A549 (cell line): ENCODE measurements around the gene ZNF683. TPM values are rescaled to one million over a fixed set of nuclear protein-coding genes. Genes with fewer than 3 reads are reported as not detected.
A peak's percentile ranks its signal among the peaks of the same experiment; 100 is the strongest.

ENCODE experiments used
- ATAC-seq, 2 experiments: fragments of 200-7000 bp in 1 of 2; fragments of >200 bp in 1 of 2; cut with Nextera tagmentation in 1 of 2; cut with Tn5 transposase in 1 of 2; 3 replicates each; pipeline versions ENCODE4 v1.8.0 to v1.9.1; 2018 to 2020; ENCODE audit warnings: mild to moderate bottlenecking in 1 of 2, moderate library complexity in 1 of 2
- CTCF ChIA-PET: fragments of 300-600 bp; sonication (Branson Sonifier 250); formaldehyde crosslinking; extraction: SDS; loops from one replicate; lab custom pipeline; 2021; ENCODE audit warnings: antibody characterized with exemption, inconsistent platforms; lab: Yijun Ruan, JAX
- POLR2A ChIA-PET: fragments of 350-600 bp; formaldehyde crosslinking; extraction: SDS; loops from one replicate; lab custom pipeline; 2021; ENCODE audit warnings: antibody characterized with exemption, inconsistent platforms; lab: Yijun Ruan, JAX
- DNase-seq, 2 experiments: peaks; one replicate each; pipeline versions ENCODE4 v3.0.0 to v3.0.0-alpha.2; 2011 to 2016; ENCODE audit warnings: low read depth in 1 of 2, low spot score in 1 of 2
- FAIRE-seq: peaks from 2 replicates; lab custom pipeline; 2011; peaks lifted over from hg19 to GRCh38; lab: Jason Lieb, UNC
- H3K27ac ChIP-seq, 2 experiments: fragments of >200 bp; sonication (Bioruptor Twin); formaldehyde crosslinking; 3 replicates each; pipeline ENCODE4 v1.5.1; 2016 to 2017
- H3K4me1 ChIP-seq: fragments of >200 bp; sonication (Bioruptor Twin); formaldehyde crosslinking; 3 replicates; pipeline ENCODE4 v1.6.1; 2016
- H3K4me2 ChIP-seq: fragments of >200 bp; sonication (Bioruptor Twin); formaldehyde crosslinking; 3 replicates; pipeline ENCODE4 v1.6.1; 2016
- H3K4me3 ChIP-seq: fragments of >200 bp; sonication (Bioruptor Twin); formaldehyde crosslinking; 3 replicates; pipeline ENCODE4 v1.5.1; 2016
- H3K9me3 ChIP-seq: fragments of >200 bp; sonication (Bioruptor Twin); formaldehyde crosslinking; 3 replicates; pipeline ENCODE4 v1.6.1; 2016
- BHLHE40 ChIP-seq: IDR thresholded peaks from 2 replicates; pipeline ENCODE4 v1.6.1; 2012; ENCODE audit warnings: low read depth, low read length, inconsistent platforms
- CBX2 ChIP-seq: fragments of 200-600 bp; sonication (generic); IDR thresholded peaks from 2 replicates; pipeline ENCODE4 v1.6.1; 2016; ENCODE audit warnings: low read depth, mild to moderate bottlenecking, borderline replicate concordance
- CBX8 ChIP-seq: fragments of 200-600 bp; sonication (generic); IDR thresholded peaks from 2 replicates; pipeline ENCODE4 v1.6.1; 2016
- CHD4 ChIP-seq: fragments of 200-600 bp; sonication (generic); IDR thresholded peaks from 2 replicates; pipeline ENCODE4 v1.6.1; 2016; ENCODE audit warnings: antibody characterized with exemption, mild to moderate bottlenecking, borderline replicate concordance
- EHMT2 ChIP-seq: fragments of 200-600 bp; sonication (generic); IDR thresholded peaks from 2 replicates; pipeline ENCODE4 v1.6.1; 2016; ENCODE audit warnings: antibody characterized with exemption, low read depth, mild to moderate bottlenecking, moderate library complexity
- ESRRA ChIP-seq: fragments of 150-350 bp; IDR thresholded peaks from 2 replicates; pipeline ENCODE4 v1.6.1; 2014; ENCODE audit warnings: mild to moderate bottlenecking, low read length, borderline replicate concordance
- FOSL2 ChIP-seq, 2 experiments: fragments of 450-650 bp in 1 of 2; fragments of >200 bp in 1 of 2; sonication (Bioruptor Twin) in 1 of 2; formaldehyde crosslinking; IDR thresholded peaks; 2 replicates each; pipeline versions ENCODE4 v1.5.0 to v1.6.1; 2016 to 2020; ENCODE audit warnings: mild to moderate bottlenecking in 1 of 2, moderate library complexity in 1 of 2
- GATA3 ChIP-seq: IDR thresholded peaks from 2 replicates; pipeline ENCODE4 v1.6.1; 2012; ENCODE audit warnings: borderline replicate concordance
- HES2 ChIP-seq: fragments of >200 bp; sonication (Bioruptor Twin); formaldehyde crosslinking; IDR thresholded peaks from 2 replicates; pipeline ENCODE4 v1.6.1; 2016
- HOXB5 ChIP-seq: fragments of 250-450 bp; sonication (Bioruptor Pico); IDR thresholded peaks from 2 replicates; pipeline ENCODE4 v1.5.0; 2020; ENCODE audit warnings: mild to moderate bottlenecking, moderate library complexity
- JUN ChIP-seq, 2 experiments: fragments of >200 bp; sonication (Bioruptor Twin); formaldehyde crosslinking; IDR thresholded peaks; 2 replicates in 1 of 2; 3 replicates in 1 of 2; pipeline ENCODE4 v1.6.1; 2016 to 2017
- JUNB ChIP-seq: fragments of >200 bp; sonication (Bioruptor Twin); formaldehyde crosslinking; IDR thresholded peaks from 2 replicates; pipeline ENCODE4 v1.6.1; 2016
- KDM5A ChIP-seq: fragments of 200-600 bp; sonication (generic); IDR thresholded peaks from 2 replicates; pipeline ENCODE4 v1.6.1; 2016; ENCODE audit warnings: antibody characterized with exemption, mild to moderate bottlenecking
- RNF2 ChIP-seq: fragments of 200-600 bp; sonication (generic); IDR thresholded peaks from 2 replicates; pipeline ENCODE4 v1.6.1; 2016; ENCODE audit warnings: low read depth, mild to moderate bottlenecking, antibody characterized with exemption, moderate library complexity, borderline replicate concordance
- TFCP2L1 ChIP-seq: fragments of 250-450 bp; sonication (Bioruptor Pico); IDR thresholded peaks from 2 replicates; pipeline ENCODE4 v1.5.0; 2021; ENCODE audit warnings: mild to moderate bottlenecking
- ZC3H11A ChIP-seq: fragments of 450-650 bp; IDR thresholded peaks from 2 replicates; pipeline ENCODE4 v1.6.1; 2014; ENCODE audit warnings: antibody characterized with exemption, mild to moderate bottlenecking
- ZFP36 ChIP-seq: fragments of 450-650 bp; IDR thresholded peaks from 2 replicates; pipeline ENCODE4 v1.6.1; 2014; ENCODE audit warnings: borderline replicate concordance; ENCODE audit not compliant: partially characterized antibody
- ZNF302 ChIP-seq: fragments of 250-450 bp; sonication (Bioruptor Pico); IDR thresholded peaks from 2 replicates; pipeline ENCODE4 v1.9.0; 2021; ENCODE audit warnings: inconsistent platforms, mild to moderate bottlenecking, moderate library complexity
- WGBS: methylation state at CpG from one replicate; pipeline ENCODE4 v1.1.6; 2017; ENCODE audit errors: missing lambda C conversion rate; 5-methylcytosine and 5-hydroxymethylcytosine counted together
- polyA plus RNA-seq, 4 experiments: library from polyadenylated mRNA; depleted of rRNA in 3 of 4; stranded (reverse); fragments of >200 nt; fragmentation: RNase III in 1 of 4; extraction: RNeasy Plus Mini Kit Qiagen cat#74134 plus additional on column Dnase treatment in 1 of 4; gene quantifications; 2 replicates in 3 of 4; 3 replicates in 1 of 4; pipeline ENCODE4 v1.2.3, GENCODE V29; 2011 to 2017
- TF ChIP-seq, protein P1 (sequence below): fragments of >200 bp; sonication (Bioruptor Twin); formaldehyde crosslinking; IDR thresholded peaks from 3 replicates; pipeline ENCODE4 v1.6.1; 2016
- TF ChIP-seq, protein P2 (sequence below): IDR thresholded peaks from 2 replicates; pipeline ENCODE4 v1.6.1; 2012

The ZNF683 gene
- polyA plus RNA-seq, 2 of the 4 experiments (the other 2 are of a cell fraction) = not detected

GRCh38 chr1:26359981-26360806, 12.4 kb downstream of the ZNF683 start:
- no peak for TF ChIP-seq RNF2
- ChIA-PET CTCF (interaction anchor here (0.5 to 0.7 kb wide), 2 partner anchors 76 to 260 kb away, joined by 3 read pairs; no protein-coding TSS in a partner anchor), POLR2A (no interaction called here)
- no peak for ATAC-seq
- Histone ChIP-seq H3K4me1 (peaks cover 27% of the 10 kb centered on the region), H3K27ac (peak overlapping the region in 1 of 2 experiments; percentile 14; a peak in 2 of 6 replicates), H3K4me3 (no peak overlapping the region), H3K9me3 (no peaks in the 10 kb centered on the region), H3K4me2 (no peak overlapping the region)
- WGBS = 87% methylated on average over 24 of the region's 67 CpGs
- DNase-seq = no peak
- no peak for FAIRE-seq

- no peaks in the 10 kb centered on the region for H3K9me3 ChIP-seq
- H3K27ac ChIP-seq = peak overlapping the region; percentile 14 to 25; a peak in 5 of 6 replicates
- POLR2A ChIA-PET = no interaction called here
- 37% methylated on average over 15 of the region's 15 CpGs for WGBS
- H3K4me3 ChIP-seq = no peak overlapping the region
- H3K4me2 ChIP-seq = peak overlapping the region; percentile 52
- no peak for FAIRE-seq
- CTCF ChIA-PET = interaction anchor here (0.6 to 2.0 kb wide), 7 partner anchors 33 to 562 kb away, joined by 3 to 6 read pairs (median 3); partner anchors contain the start of gene CEP85
- peaks cover 33% of the 10 kb centered on the region for H3K4me1 ChIP-seq
- DNase-seq = peak in 1 of 2 experiments; percentile 60
- TF ChIP-seq ESRRA = no peak
- no peak for TF ChIP-seq FOSL2 (IDR thresholded peaks at IDR 0.05)
- peak; percentile 40; the same call in 1 of the 2 replicates for TF ChIP-seq FOSL2 (CRISPR knock-in tag; IDR thresholded peaks at IDR 0.05)
- ATAC-seq = peak; percentile 51 to 63
Measured at GRCh38 chr1:26358411-26359384, 13.9 kb downstream of the ZNF683 start.

DNA sequence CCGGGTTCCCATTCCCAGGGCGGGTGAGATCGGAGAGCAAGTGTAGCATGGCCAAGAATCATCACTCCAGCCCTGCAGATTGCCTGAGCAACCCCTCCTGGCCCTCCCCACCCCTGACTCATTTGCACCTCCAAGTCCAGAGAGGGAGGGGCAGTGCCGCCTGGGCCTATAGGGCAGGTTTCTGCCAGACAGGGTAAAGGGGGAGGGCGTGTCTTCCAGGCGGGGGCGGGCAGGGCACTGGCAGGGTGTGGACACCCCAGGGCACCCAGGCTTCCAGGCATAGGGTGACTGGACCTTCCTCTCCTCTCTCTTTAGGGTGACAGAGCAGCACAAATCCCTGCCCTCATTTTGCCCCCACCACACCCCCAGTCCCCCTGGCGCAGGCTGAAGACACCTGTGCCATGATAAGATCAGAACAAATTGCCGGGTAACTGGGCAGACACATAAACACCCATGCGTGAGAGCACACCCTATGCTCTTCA, 15.4 kb downstream of the ZNF683 start:
- DNase-seq (no peak), ATAC-seq (no peak), FAIRE-seq (no peak)
- H3K27ac ChIP-seq = peak overlapping the region; percentile 24 to 73; a peak in 3 of 6 replicates
- peaks cover 45% of the 10 kb centered on the region for H3K4me1 ChIP-seq
- no peak overlapping the region for H3K4me3 ChIP-seq
- POLR2A ChIA-PET = no interaction called here
- WGBS = 100% methylated on average over 2 of the region's 10 CpGs
- H3K4me2 ChIP-seq = peak overlapping the region; percentile 14; the same call in 1 of the 3 replicates
- no peaks in the 10 kb centered on the region for H3K9me3 ChIP-seq
- TF ChIP-seq HOXB5 (no peak), EHMT2 (no peak), JUN (IDR thresholded peaks at IDR 0.05) (no peak), CBX2 (no peak)
- CTCF ChIA-PET = interaction anchor here (1.0 to 2.0 kb wide), 2 partner anchors 8 to 34 kb away, joined by 3 to 5 read pairs; no protein-coding TSS in a partner anchor

DNA sequence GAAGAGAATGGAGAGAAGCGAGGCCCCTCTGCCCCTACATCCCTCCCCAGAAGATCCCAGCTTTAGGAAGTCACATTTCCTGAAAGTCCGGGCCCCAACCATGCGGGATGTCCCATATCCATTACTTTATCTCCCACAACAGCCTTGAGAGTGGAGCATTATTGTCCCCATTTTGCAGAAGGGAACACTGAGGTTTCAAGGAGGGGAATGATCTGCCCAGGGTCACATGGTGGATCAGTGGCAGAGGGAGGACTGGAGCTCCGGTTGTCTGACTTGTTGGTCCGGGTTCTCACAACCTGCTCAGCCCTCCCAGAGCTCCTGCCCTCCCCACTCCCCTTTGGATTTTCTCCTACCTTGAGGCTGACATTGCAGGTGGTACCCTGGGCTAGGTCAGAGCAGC, 16.4 kb downstream of the ZNF683 start:
- no peak for ATAC-seq
- POLR2A ChIA-PET = no interaction called here
- no peaks in the 10 kb centered on the region for H3K9me3 ChIP-seq
- H3K4me3 ChIP-seq = no peak overlapping the region
- TF ChIP-seq, protein P1, sequence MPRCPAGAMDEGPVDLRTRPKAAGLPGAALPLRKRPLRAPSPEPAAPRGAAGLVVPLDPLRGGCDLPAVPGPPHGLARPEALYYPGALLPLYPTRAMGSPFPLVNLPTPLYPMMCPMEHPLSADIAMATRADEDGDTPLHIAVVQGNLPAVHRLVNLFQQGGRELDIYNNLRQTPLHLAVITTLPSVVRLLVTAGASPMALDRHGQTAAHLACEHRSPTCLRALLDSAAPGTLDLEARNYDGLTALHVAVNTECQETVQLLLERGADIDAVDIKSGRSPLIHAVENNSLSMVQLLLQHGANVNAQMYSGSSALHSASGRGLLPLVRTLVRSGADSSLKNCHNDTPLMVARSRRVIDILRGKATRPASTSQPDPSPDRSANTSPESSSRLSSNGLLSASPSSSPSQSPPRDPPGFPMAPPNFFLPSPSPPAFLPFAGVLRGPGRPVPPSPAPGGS = no peak
- no peak for TF ChIP-seq ZC3H11A
- no peak for TF ChIP-seq ZFP36
- no peak for TF ChIP-seq BHLHE40
- no peak for TF ChIP-seq CBX8
- TF ChIP-seq JUNB = no peak
- no peak for TF ChIP-seq GATA3
- TF ChIP-seq TFCP2L1 (CRISPR knock-in tag) = no peak
- TF ChIP-seq RNF2 = no peak
- TF ChIP-seq CHD4 = no peak
- TF ChIP-seq KDM5A = no peak
- no peak for TF ChIP-seq ZNF302 (CRISPR knock-in tag)
- TF ChIP-seq, protein P2, sequence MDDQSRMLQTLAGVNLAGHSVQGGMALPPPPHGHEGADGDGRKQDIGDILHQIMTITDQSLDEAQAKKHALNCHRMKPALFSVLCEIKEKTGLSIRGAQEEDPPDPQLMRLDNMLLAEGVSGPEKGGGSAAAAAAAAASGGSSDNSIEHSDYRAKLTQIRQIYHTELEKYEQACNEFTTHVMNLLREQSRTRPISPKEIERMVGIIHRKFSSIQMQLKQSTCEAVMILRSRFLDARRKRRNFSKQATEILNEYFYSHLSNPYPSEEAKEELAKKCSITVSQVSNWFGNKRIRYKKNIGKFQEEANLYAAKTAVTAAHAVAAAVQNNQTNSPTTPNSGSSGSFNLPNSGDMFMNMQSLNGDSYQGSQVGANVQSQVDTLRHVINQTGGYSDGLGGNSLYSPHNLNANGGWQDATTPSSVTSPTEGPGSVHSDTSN = no peak
- TF ChIP-seq CBX2 = no peak
- TF ChIP-seq HES2 = no peak
- TF ChIP-seq, all 56 proteins: peak for 0
- WGBS = 95% methylated on average over 5 of the region's 5 CpGs
- H3K27ac ChIP-seq = peak overlapping the region in 1 of 2 experiments; percentile 73; a peak in 3 of 6 replicates
- no peak overlapping the region for H3K4me2 ChIP-seq
- DNase-seq (no peak), FAIRE-seq (no peak)
- CTCF ChIA-PET = interaction anchor here (0.7 to 1.0 kb wide), 3 partner anchors 9 to 34 kb away, joined by 3 to 4 read pairs (median 3); no protein-coding TSS in a partner anchor
- peaks cover 56% of the 10 kb centered on the region for H3K4me1 ChIP-seq
